Measurements from ENCODE around the gene GUCY1A1.

GUCY1A1 gene

DNA sequence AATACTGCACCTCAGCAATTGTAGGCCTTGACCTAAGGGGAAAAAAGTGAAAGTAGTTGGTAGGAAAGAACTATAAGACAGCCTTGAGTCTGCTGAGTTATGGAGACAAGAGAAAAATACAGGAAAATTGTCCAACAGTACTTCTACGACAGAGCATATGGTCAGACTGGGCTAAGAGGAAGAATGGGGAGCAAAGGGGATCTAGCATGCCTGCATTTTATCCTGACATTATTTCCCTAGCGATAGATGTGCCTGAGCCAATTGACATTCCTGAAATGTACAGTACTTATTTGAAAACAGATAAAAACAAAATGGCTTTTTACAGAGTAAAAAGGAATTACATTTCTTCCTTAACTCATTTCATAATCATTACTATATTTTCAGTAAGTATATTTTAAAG lies 22.2 kb downstream of the GUCY1A1 start:
- in situ Hi-C loops (cut with MboI; ENCODE audit: low sequenced_read_pairs): no loop called here

DNA sequence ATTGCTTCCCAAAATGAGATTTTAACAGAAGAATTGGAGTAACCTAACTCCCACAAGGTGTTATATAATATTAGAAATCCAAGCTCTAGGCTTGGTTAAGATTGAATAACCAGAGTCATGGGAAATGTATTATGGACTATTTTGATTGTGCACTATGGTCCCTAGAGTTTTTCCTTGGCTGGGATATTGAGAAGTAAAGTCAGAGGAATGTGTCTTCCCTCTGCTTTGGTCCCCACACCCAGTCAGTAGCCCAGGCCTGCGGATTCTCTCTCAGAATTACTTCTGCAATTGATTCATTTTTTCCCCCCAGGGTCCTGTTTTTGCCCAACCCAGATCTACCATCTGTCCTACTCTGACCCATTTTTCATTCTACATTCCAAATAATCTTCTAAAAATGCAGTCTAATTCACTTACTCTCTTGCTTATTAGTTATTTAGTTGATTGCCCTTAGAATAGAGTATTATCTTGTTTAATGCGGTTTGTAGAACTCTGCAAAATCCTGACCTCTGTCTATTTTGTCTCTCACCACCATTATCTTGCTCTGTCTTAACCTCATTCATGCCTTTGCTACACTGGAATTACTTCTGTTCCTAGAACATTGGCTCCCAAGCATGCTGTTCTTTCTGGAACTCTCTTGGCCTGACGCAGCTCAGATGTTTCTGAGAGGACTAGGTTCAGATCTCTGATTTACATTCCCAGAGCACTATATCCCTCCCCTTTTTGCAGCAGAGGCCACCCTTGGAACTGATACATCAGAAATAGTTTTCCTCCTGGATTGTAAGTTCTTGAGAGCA lies 23.6 kb downstream of the GUCY1A1 start:
- in situ Hi-C loops (cut with MboI; ENCODE audit: low sequenced_read_pairs): no loop called here

DNA sequence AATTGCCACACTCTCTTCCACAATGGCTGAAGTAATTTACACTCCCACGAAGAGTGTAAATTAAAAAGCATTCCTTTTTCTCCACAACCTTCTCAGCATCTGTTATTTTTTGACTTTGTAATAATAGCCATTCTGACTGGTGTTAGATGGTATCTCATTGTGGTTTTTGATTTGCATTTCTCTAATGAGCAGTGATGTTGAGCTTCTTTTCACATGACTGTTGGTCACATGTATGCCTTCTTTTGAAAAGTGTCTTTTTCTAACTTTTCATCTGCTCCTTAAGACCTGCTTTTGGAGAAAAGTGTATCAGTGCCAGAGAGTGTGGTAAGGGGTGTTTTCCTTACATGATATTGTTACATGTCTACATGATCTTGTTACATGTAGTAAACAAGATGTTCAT lies 25.7 kb downstream of the GUCY1A1 start:
- in situ Hi-C loops (cut with MboI; ENCODE audit: low sequenced_read_pairs): no loop called here

DNA sequence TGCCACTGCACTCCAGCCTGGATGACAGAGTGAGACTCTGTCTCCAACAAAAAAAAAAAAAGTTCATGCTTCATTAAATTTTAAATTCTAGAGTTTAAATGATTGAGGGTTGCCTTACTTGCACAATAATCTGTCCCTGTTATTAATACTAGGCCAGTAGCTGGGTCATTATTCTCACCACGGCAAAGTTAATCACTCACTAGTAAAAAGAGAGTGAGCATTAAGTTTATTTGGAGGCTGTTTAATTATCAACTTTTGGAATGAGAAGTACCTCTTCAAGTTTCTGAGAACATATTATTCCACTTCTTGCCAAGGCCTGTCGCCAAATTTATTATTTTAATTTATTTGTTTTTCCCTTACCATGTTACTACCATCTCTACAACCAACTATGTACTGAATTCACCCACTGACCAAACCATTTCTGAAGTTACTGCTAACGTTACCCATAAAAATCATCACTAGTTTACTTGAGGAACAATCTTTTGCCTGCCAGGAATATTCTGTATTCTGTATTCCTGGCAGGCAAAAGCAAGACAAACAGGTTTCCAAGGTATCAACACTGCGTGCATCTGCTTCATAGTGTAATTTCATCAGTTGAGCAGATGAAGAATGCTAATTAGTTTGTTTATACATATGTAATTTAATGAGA lies 26.5 kb downstream of the GUCY1A1 start:
- in situ Hi-C loops (cut with MboI; ENCODE audit: low sequenced_read_pairs): no loop called here

DNA sequence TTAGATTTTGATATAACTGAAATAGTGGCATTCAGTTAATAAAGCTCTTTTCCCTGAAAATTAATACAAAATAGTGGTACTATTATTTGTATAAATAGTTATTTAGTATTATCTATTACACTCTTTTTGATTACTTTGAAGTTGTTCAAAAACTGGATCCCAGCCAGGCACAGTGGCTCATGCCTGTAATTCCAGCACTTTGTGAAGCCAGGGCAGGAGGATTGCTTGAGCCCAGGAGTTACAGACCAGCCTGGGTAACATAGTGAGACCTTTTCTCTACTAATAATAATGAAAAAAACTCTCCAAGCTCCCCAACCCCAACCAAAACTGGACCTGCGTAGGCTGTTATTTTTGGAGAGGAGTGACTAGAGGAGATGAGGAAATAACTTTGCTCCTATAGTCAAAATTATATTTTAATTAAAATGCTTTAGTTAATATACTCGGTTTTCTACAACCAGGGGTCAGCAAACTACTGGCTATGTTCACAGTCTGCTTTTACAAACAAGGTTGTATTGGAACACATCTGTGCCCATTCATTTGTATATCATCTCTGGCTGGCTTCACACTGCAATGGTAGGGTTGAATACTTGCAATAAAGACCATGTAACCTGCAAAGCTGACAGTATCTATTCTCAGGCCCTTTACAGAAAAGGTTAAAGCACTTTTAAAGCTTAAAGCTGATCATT lies 27.6 kb downstream of the GUCY1A1 start:
- in situ Hi-C loops (cut with MboI; ENCODE audit: low sequenced_read_pairs): no loop called here

DNA sequence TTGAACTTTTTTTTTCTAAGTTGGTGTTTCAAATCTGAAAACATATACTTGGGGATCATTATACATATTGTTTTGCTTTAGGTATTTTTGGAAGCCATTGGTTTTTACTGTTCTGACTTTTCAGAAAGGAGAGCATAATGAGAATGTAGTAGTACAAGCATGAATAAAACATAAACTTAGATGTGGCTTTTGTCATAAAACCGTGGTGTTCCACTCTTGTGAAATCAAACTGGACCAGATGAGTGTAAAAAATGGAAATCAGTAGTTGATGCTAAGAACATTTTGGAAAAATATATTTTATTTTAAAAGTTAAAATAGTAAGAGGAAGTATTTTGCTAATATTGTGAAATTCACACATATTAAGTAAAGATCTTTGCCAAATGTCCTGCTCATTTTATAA lies 29.6 kb downstream of the GUCY1A1 start:
- in situ Hi-C loops (cut with MboI; ENCODE audit: low sequenced_read_pairs): no loop called here

DNA sequence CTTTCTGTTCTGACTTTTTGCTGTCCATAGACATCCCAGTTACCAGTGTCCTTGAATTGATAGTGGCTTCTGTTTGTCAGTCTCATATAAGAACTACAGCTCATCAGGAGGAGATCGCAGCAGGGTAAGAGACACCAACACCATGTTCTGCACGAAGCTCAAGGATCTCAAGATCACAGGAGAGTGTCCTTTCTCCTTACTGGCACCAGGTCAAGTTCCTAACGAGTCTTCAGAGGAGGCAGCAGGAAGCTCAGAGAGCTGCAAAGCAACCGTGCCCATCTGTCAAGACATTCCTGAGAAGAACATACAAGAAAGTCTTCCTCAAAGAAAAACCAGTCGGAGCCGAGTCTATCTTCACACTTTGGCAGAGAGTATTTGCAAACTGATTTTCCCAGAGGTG lies 30.1 kb downstream of the GUCY1A1 start:
- in situ Hi-C loops (cut with MboI; ENCODE audit: low sequenced_read_pairs): no loop called here

DNA sequence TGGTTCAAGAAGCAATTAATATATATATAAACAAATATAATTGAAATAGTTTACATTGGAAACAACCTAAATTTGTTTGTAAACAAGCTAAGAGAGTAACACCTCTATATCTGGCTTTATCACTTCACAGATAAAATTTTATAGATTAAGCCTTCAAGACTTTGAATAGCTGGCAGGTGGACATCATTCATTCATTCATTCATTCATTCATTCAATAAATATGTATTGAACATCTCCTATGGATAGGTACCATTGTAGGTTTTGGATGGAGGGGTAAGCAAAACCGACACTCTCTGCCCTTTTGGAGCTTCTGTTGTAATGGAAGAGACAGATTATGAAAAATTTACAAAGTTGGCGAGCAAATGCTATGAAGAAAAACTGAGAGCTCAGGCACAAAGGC lies 35.2 kb downstream of the GUCY1A1 start:
- in situ Hi-C loops (cut with MboI; ENCODE audit: low sequenced_read_pairs): no loop called here

DNA sequence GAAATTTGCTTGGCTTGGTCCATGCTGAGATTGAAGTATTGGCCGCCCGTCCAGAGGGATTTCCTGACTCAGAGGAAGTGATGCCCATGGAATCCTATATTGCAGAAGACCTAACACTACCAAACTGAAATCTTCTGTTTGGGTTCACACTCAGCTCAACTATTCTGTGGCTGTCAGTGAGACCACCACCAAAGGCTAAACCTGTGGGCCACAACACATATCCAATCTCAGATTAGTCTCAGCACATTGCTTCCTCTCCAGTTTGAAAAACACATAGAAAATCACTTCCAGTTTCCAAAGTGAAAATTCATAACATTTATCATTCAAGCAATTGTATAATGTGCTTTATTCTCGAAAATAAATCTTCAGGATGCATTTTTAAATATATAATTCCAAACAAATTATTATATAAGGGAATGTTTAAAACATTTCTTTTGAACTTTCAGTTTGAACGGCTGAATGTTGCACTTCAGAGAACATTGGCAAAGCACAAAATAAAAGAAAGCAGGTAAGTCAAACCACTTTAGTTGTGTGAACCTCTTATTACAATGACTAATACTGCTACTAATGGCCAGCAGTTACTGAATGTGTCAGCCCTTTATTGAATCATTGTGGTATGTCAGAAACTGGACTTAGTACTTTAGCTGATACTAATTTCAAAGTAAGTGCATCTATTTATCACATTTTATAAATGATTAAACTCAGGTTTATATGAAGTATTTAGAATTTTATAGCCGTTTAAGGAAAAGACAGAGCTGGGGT lies 37.0 kb downstream of the GUCY1A1 start:
- in situ Hi-C loops (cut with MboI; ENCODE audit: low sequenced_read_pairs): no loop called here

DNA sequence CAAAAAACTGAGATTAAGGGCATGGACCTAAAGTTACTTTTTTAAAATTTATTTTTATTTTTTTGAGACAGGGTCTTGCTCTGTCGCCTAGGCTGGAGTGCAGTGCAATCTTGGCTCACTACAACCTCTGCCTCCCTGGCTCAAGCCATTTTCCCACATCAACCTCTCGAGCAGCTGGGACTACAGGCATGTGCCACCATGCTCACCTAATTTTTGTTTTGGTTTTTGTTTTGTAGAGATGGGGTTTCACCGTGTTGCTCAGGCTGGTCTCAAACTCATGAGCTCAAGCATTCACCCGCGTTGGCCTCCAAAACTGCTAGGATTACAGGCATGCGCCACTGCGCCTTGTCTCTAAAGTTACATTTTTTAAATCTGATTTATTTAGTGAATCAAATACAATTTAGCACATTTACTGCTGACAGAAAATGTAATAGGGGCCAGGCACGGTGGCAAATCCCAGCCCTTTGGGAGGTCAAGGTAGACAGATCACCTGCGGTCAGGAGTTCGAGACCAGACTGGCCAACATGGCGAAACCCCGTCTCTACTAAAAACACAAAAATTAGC lies 38.3 kb downstream of the GUCY1A1 start:
- in situ Hi-C loops (cut with MboI; ENCODE audit: low sequenced_read_pairs): no loop called here

DNA sequence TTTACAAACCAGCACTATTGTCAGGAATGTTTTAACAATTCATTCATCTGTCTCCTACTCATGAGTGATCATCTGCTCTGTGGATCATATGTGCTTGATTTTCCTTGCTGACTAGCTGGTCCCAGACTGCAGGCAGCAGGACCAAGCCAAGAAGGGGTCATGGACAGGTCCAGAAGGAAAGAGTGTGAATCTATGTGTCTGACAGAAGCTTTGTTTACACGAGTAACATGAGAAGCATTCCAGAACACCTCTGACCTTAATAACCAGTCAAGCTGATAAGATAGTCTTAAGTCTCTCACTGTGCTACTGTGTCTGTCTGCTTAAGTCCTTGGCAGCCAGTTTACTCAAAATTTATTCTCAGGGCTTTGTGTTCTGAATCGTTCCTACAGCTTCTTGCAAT lies 39.0 kb downstream of the GUCY1A1 start:
- in situ Hi-C loops (cut with MboI; ENCODE audit: low sequenced_read_pairs): no loop called here

DNA sequence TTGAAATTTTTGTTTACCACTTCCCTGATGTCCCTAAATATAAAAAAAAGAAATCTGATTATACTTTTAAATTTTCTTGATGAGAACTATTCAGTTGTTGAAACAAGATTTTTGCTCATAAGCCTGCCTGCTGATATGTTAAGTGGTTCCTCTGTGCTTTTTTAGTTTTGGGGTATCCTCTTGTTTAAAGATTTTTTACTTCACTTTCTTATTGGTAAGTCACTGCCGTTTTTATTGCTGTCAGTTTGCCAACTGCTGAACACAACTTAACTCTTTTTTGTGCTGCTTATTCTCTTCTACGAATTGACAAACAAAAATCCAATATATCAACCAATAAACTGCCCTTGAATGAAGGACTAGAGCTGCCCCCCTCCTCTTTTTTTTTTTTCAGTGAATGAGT lies 39.5 kb downstream of the GUCY1A1 start:
- in situ Hi-C loops (cut with MboI; ENCODE audit: low sequenced_read_pairs): no loop called here

DNA sequence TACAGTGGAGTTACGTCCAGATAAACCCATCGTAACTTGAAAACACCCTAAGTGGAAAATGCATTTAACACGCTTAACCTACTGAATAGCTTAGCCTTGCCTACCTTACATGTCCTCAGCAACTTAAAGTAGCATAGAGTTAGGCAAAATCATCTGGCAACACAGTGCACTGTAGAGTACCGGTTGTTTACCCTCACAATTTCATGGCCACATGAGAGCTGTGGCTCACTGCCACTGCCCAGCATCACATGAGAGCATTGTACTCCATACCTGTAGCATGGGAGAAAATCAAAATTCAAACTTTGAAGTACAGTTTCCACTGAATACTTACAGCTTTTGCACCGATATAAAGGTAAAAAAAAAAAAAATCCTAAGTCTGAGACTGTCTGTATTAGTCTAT lies 40.6 kb downstream of the GUCY1A1 start:
- in situ Hi-C loops (cut with MboI; ENCODE audit: low sequenced_read_pairs): no loop called here

DNA sequence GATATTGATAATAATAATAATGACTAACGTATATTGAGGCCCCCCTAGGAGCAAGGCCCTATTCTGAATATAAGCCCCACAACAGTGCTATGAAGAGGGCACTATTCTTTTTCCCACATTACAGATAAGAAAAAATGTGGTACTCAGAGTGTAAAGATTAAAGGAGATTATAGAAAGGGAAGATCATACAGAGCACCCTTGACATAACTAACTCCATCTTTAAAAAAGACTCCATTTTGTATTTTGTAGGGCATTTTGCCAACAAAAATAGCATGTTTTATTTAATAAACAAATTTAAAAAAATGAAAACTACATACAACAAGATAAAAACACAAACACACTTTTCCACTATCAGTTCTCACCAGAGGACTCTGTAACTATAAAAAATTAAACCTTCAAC lies 42.1 kb downstream of the GUCY1A1 start:
- in situ Hi-C loops (cut with MboI; ENCODE audit: low sequenced_read_pairs): no loop called here

DNA sequence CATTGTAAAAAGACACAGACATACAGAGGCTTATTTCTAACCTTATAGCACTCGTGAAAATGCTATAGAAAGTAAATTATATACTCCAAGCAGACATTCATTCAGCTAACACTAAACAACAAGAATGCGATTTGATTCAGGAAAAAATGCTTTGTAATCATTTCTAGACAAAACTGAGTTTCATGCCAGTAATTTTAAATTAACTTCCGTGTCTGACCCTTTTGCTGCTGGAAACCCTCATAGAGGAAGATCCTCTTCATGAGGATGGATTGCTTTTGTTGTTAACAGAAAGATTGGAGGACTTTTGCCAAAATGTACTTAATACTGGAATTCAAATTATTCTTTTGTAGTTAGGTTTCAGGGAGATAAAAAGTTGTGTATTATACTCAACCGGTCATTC lies 43.3 kb downstream of the GUCY1A1 start:
- in situ Hi-C loops (cut with MboI; ENCODE audit: low sequenced_read_pairs): no loop called here

DNA sequence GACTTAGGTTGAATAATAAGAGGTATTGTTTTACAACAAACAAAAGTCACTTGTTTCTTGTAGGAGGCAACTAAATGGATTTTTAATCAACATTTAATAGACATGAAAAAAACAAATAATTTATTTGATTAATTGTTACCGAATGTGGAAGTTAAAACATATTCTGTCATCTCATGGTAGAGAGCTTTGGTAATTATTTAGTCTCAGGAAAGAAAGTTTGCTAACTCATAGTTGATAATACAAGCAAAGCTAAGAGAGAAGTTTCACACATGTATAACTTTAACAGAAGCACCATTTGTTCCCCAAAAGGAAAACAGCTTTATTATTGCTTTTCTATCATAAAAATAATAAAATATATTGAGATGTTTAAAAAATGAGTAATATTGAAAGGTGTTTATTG lies 44.9 kb downstream of the GUCY1A1 start:
- in situ Hi-C loops (cut with MboI; ENCODE audit: low sequenced_read_pairs): no loop called here

DNA sequence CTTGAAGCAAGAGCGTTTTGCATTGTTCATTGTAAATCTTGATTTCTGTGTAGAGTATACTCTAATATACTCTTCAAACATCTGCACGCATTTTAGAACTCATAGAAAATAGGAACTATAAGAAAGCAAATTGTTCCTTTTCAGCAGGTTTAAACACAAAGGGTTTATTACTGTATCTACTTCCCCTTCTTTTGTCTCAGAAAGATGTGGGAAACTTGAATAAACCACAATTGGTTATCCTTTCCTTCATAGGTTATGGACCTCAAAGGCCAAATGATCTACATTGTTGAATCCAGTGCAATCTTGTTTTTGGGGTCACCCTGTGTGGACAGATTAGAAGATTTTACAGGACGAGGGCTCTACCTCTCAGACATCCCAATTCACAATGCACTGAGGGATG lies 46.2 kb downstream of the GUCY1A1 start:
- in situ Hi-C loops (cut with MboI; ENCODE audit: low sequenced_read_pairs): no loop called here

DNA sequence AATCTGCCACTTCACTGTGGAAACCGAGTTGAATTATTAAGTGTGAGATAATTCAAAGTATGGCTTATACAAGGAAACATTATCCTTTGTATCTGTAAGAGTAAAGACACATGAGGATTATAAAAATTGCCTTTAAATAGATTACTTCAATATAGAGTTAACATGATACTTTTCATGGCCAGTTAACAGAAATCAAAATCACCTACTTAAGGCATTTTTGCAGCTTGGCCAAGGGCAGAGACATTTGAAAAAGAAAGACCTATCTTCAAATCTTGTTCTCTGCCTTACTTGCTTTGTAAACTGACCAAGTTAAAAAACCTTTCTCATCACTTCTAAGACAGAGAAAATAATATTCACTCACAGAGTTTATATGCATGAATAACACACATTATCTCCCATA lies 47.3 kb downstream of the GUCY1A1 start:
- in situ Hi-C loops (cut with MboI; ENCODE audit: low sequenced_read_pairs): no loop called here

DNA sequence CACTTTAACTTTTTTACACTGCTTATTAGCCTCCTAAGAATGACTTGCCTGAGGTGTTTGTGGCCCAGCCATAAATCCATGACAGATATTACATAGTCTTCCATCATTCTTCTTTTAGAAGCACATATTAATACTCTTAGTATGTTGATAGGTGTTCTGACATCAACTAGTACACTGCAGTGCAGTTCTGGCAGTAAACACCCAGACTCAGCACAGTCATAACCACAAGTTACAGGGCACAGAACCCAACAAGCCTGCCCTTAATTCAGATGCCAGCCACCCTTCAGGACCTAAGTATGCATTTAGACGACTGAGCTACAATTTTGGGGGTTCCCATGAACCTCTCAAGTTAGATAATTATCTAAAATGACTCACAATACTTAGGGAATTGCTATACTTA lies 55.7 kb downstream of the GUCY1A1 start:
- in situ Hi-C loops (cut with MboI; ENCODE audit: low sequenced_read_pairs): no loop called here

DNA sequence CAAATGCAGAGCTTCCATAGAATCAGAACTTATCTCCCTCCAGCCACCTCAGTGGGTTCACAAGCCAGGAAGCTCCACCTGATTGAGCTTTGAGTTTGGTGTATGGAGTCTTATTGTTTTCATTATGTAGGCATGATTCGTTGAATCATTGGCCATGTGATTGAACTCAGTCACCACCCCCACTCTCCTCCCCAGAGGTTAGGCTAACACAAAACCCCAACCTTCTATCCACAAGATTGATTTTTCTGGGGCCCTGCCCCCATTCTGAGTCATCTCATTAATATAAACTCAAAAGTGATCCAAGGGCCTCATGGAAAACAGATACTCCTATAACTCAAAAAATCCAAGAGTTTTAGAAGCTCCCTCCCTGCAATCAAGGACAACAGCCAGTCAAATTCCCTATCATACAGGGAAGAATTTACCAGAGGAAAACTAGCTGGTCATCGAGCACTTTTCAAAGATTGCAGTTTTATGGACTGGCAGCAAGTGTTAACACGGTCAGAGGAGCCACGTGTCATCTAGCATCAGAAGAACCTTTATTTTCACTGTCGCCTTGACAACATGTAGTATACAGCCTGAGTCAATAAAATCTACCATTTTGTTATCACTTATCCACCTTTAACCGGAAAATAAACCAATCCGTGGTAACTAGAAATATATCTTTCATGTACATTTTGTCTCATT lies 56.3 kb downstream of the GUCY1A1 start:
- in situ Hi-C loops (cut with MboI; ENCODE audit: low sequenced_read_pairs): no loop called here

DNA sequence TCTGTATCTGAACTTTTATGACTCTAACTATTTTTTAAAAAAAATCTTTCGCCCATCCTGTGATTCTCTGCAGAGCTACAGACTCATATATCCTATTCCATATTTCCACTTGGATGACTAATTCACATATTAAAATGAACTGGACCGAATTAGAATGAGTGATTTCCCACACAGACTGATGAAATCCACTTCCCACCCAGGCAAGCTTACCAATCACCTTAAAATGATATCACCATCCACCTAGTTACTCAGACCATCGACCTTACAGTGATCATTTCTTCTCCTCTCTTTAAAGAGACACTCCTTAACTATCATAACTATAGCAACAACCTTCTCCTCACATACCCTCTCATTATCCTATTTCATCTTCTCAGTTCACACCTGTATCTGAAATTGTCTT lies 58.1 kb downstream of the GUCY1A1 start:
- in situ Hi-C loops (cut with MboI; ENCODE audit: low sequenced_read_pairs): no loop called here

Measured in HL-60/S4 treated with phorbol 12-myristate 13-acetate at 8.2 ng/mL for 4 days and 3 days (cell line).